ENCODE measurements around the gene PRPF31. TPM values are rescaled to one million over a fixed set of nuclear protein-coding genes. Genes with fewer than 3 reads are reported as not detected.

Gene PRPF31
- total RNA-seq, 4 donors from 2014 or later = 51.6 to 67.1 (median 53.8) TPM

- no peaks in the 10 kb centered on the region for H3K27me3 ChIP-seq
- no peaks in the 10 kb centered on the region for H3K9me3 ChIP-seq
- ATAC-seq = no peak
- H3K36me3 ChIP-seq = peaks cover 0 to 85% of the 10 kb centered on the region in 2 donors
- H3K4me3 ChIP-seq = no peak overlapping the region
- WGBS, 2 donors (ENCODE audit: low coverage in 1 of 2) = 89 to 92% methylated on average over 6 to 8 of the region's 10 CpGs
- H3K4me1 ChIP-seq = peaks cover 0 to 10% (median 7%) of the 10 kb centered on the region in 3 donors
- TF ChIP-seq CTCF (IDR thresholded peaks at IDR 0.05) = no peak
- no peak for TF ChIP-seq POLR2A (IDR thresholded peaks at IDR 0.05)
- TF ChIP-seq POLR2AphosphoS5 (IDR thresholded peaks at IDR 0.05) = no peak
- TF ChIP-seq EP300 (IDR thresholded peaks at IDR 0.05) = no peak
- H3K27ac ChIP-seq = no peak overlapping the region
Observed at GRCh38 chr19:54121259-54121658, 5.7 kb downstream of the PRPF31 start.

- no peaks in the 10 kb centered on the region for H3K4me1 ChIP-seq
- no peak overlapping the region for H3K27ac ChIP-seq
- H3K9me3 ChIP-seq = no peaks in the 10 kb centered on the region
- TF ChIP-seq CTCF (IDR thresholded peaks at IDR 0.05) (no peak), POLR2AphosphoS5 (IDR thresholded peaks at IDR 0.05) (no peak), POLR2A (IDR thresholded peaks at IDR 0.05) (no peak), EP300 (IDR thresholded peaks at IDR 0.05) (no peak)
- no peak for ATAC-seq
- H3K4me3 ChIP-seq = no peak overlapping the region
- H3K27me3 ChIP-seq = no peaks in the 10 kb centered on the region
- WGBS, 2 donors (ENCODE audit: low coverage in 1 of 2) = 60% methylated on average over 2 of the region's 17 CpGs; no CpG with 5 or more reads in 1 of the 2 donors
- peaks cover 0 to 100% of the 10 kb centered on the region in 2 donors for H3K36me3 ChIP-seq
Observed at GRCh38 chr19:54123682-54124081, 8.1 kb downstream of the PRPF31 start.

GRCh38 chr19:54124393-54124792 lies 8.8 kb downstream of the PRPF31 start:
- no peak for ATAC-seq
- no CpG with 5 or more reads among the region's 19 CpGs for WGBS, 2 donors (ENCODE audit: low coverage in 1 of 2)

GRCh38 chr19:54125713-54126112 lies 10.2 kb downstream of the PRPF31 start:
- no peaks in the 10 kb centered on the region for H3K27me3 ChIP-seq
- H3K4me3 ChIP-seq = no peak overlapping the region
- no CpG with 5 or more reads among the region's 9 CpGs for WGBS, 2 donors (ENCODE audit: low coverage in 1 of 2)
- no peaks in the 10 kb centered on the region for H3K4me1 ChIP-seq
- H3K27ac ChIP-seq = no peak overlapping the region
- no peak for ATAC-seq
- TF ChIP-seq CTCF (IDR thresholded peaks at IDR 0.05) (no peak), EP300 (IDR thresholded peaks at IDR 0.05) (no peak), POLR2AphosphoS5 (IDR thresholded peaks at IDR 0.05) (no peak), POLR2A (IDR thresholded peaks at IDR 0.05) (no peak)
- H3K9me3 ChIP-seq = no peaks in the 10 kb centered on the region
- H3K36me3 ChIP-seq = peaks cover 0 to 98% of the 10 kb centered on the region in 2 donors

More at GRCh38 chr19:54124393-54124792, 8.8 kb downstream of the PRPF31 start:
- no peaks in the 10 kb centered on the region for H3K4me1 ChIP-seq
- H3K9me3 ChIP-seq = no peaks in the 10 kb centered on the region
- no peak for TF ChIP-seq EP300 (IDR thresholded peaks at IDR 0.05)
- TF ChIP-seq POLR2A (IDR thresholded peaks at IDR 0.05) = no peak
- TF ChIP-seq CTCF (IDR thresholded peaks at IDR 0.05) = no peak
- TF ChIP-seq POLR2AphosphoS5 (IDR thresholded peaks at IDR 0.05) = no peak
- no peaks in the 10 kb centered on the region for H3K27me3 ChIP-seq
- H3K36me3 ChIP-seq = peaks cover 0 to 100% of the 10 kb centered on the region in 2 donors
- no peak overlapping the region for H3K4me3 ChIP-seq
- H3K27ac ChIP-seq = no peak overlapping the region

- Histone ChIP-seq H3K9me3 (no peaks in the 10 kb centered on the region), H3K27me3 (no peaks in the 10 kb centered on the region), H3K27ac (no peak overlapping the region), H3K4me1 (no peaks in the 10 kb centered on the region), H3K36me3 (peaks cover 0 to 98% of the 10 kb centered on the region in 2 donors), H3K4me3 (no peak overlapping the region)
- no peak for TF ChIP-seq EP300 (IDR thresholded peaks at IDR 0.05)
- TF ChIP-seq POLR2AphosphoS5 (IDR thresholded peaks at IDR 0.05) = no peak
- TF ChIP-seq CTCF (IDR thresholded peaks at IDR 0.05) = no peak
- TF ChIP-seq POLR2A (IDR thresholded peaks at IDR 0.05) = no peak
- no peak for ATAC-seq
- 82 to 95% methylated on average over 3 to 22 of the region's 44 CpGs for WGBS, 2 donors (ENCODE audit: low coverage in 1 of 2)
Observed at GRCh38 chr19:54127688-54128440, 12.3 kb downstream of the PRPF31 start.
